Activated CD8-positive, alpha-beta memory T cell treated with anti-CD3 and anti-CD28 coated beads for 4 hours (primary cell): ENCODE results near the gene MAP1LC3A.

Experiments used
- DNase-seq, 2 donors: peaks; one replicate each; pipeline ENCODE4 v3.0.0-alpha.2; 2020; ENCODE audit warnings: low read depth in 2 of 2

The MAP1LC3A gene

GRCh38 chr20:34549291-34549928, 9.1 kb upstream of the MAP1LC3A start:
- no peak for DNase-seq

DNA sequence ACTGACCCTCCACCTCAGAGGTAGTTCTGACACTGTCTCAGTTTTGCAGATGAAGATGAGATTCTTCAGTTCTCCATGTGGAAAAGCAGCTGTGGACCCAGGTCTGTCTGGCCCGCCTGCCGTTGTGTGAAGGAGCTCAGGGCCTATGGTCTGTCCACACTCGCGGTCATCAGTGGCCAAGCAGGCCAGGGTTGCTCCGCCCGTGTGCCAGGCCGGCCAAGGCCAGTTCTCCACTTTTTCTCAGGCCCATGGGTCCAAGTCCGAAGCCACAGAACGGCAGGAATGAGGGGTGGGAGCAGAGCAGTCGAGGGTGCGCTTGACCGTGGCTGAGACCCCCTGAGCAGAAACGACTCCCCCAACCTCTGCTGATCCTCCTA, 8.6 kb upstream of the MAP1LC3A start:
- DNase-seq, result no peak

- DNase-seq, result no peak
Measured at GRCh38 chr20:34552569-34552968, 5.9 kb upstream of the MAP1LC3A start.

DNA sequence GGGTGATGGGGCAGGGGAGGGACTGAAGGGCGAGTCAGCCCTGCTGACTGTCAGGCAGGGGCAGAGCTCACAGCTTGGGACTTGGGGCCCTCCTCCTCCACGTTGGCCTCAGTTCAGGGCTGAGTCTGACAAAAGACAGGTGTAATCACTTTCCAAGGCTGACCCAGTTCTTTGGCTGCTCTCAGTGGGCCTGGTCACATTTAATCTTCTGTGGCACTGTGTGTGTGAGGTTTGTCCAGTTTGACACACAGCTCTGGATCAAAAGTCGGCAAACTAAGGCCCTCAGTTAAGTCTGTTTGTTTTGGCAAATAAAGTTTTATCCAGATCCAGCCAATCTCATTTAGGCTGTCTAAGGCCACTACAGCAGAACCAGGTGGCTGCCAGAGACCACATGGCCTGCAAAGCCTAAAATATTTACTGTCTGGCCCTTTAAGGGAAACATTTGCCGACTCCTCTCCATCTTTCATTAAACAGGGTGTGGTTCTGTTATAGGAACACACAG, 5.1 kb upstream of the MAP1LC3A start:
- no peak for DNase-seq

DNA sequence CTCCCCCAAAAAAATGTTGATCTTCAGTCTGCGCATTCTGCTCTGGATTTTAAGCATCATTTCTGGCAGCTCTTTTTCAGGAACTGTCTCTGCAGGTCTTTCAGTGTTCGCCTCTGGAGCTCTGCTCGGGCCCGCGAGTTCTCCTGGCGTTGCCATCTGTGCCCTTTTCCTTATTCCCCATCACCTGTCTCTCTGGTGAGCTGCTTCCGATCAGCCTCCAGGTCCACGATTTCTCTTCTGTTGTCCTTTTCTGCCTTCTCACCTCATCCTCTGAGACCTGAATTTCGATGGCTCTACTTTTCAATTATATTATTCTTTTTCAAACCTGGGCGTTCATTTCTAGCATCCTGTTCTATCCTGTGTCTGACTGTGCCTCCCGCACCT, 590 bp upstream of the MAP1LC3A start:
- no peak for DNase-seq

DNA sequence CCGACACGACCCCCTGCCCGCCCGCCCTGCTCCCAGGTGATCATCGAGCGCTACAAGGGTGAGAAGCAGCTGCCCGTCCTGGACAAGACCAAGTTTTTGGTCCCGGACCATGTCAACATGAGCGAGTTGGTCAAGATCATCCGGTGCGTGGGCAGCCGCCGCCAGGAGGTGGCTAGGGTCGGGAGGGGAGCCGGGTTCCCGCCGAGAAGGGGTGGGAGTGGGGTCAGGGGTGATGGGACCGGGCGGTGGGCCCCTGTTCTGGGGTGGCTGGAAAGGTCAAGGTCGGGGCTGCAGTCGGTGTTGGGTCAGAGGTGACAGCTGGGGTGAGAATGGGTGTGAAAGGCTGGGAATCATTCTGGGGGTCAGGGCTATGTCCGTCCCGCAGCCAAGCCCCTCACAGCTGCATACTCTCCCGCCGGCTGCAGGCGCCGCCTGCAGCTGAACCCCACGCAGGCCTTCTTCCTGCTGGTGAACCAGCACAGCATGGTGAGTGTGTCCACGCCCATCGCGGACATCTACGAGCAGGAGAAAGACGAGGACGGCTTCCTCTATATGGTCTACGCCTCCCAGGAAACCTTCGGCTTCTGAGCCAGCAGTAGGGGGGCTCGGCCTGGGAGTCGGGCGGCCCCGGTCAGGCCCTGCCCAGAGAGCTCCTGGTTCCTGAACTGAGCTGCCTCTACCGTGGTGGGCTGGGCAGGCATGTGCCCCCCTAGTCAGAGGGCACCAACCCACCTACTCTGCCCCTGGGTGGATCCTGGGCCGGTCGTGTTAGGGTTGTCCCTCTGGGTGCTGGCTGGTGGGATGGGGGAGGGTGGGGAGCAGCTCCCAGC, 1.0 kb downstream of the MAP1LC3A start:
- no peak for DNase-seq

- DNase-seq, result no peak
Measured at GRCh38 chr20:34560141-34560523, 1.6 kb downstream of the MAP1LC3A start.

GRCh38 chr20:34560614-34561013, 2.1 kb downstream of the MAP1LC3A start:
- DNase-seq, result no peak

- no peak for DNase-seq
Measured at GRCh38 chr20:34561661-34562060, 3.1 kb downstream of the MAP1LC3A start.

DNA sequence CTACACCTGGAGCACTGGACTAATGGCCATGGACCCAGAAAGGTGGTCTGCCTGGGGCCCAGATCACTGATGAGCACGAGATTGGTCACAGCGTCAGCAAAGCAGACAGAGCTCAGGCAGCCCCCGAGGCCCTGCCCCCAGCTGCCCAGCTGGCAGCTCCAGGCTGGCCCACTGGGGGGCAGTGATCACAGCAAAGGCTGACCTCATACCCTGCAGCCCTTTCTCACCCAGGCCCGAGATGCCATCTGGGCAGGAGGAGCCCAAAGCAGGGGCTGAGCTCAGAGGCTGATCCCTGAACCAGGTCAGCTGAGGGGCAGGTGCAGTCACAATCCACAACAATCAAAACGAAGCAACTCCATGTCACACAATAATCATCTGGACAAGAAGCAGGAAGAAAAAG, 4.1 kb downstream of the MAP1LC3A start:
- no peak for DNase-seq

- no peak for DNase-seq
Measured at GRCh38 chr20:34564833-34565232, 6.3 kb downstream of the MAP1LC3A start.

- no peak for DNase-seq
Measured at GRCh38 chr20:34566978-34567891, 8.7 kb downstream of the MAP1LC3A start.

DNA sequence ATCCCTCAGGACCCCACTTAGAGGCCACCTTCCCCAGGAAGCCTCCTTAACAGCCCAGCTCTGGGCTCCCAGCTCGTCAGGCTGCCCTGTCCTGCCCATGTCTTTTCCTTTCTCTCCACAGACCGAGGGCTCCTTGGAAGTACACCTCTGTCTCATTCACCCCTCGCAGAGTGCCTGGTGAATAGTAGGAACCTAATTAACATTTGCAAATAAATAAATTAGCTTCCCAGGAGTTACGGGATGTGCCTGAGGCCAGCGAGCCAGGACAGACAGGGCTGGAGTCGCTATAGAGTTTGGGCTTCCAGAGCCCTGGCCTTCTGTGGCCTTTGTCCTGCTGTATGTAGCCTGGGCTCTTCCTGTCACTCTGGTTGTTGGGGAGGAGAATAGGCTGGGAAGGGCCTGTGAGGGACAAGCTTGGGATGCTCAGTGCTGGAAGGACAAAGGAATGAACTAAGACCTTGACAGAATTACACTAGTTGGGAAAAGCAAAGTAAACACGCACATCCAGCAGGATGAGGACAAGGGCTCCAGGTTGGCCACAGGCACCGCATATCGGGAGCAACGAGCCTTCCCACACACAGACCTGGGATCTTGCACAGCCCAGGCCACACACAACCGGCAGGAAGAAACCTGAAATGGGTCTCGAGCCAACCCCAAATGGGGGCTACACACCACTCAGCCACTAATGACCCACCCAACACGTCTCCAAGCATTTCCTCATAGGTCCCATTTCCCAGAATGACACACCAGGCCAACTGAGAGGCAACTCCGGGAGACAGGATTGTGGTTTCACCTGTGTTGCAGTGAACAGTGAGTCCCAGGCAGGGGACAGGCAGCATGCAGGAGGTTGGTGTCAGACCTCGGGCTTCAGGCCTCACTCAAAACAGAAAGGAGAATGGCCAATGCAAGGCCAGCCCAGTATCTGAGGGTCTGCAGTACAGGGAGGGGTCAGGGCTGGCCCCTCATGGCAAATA, 9.7 kb downstream of the MAP1LC3A start:
- DNase-seq, result no peak

GRCh38 chr20:34569598-34569997, 11.1 kb downstream of the MAP1LC3A start:
- DNase-seq, result no peak

DNA sequence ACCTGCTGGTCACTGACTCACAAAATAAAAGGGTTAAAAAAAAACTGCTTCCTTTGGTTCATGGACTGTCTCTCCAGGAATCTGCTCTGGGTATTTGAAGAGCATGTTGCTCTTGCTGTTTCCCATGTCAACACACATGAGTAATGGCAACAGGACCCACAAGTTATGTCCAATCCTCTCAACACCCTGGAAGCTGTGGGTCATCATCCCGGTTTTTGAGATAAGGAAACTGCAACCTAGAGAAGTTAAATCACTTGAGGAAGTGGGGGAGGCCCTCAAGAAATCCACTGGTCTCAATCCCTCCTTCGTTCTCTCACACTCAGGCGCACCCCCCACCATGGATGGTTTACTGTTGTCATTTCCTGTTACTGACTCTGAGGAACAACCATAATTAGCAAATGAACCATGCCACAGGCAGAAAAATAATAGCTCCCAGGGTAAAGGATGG, 12.4 kb downstream of the MAP1LC3A start:
- DNase-seq, result no peak

DNA sequence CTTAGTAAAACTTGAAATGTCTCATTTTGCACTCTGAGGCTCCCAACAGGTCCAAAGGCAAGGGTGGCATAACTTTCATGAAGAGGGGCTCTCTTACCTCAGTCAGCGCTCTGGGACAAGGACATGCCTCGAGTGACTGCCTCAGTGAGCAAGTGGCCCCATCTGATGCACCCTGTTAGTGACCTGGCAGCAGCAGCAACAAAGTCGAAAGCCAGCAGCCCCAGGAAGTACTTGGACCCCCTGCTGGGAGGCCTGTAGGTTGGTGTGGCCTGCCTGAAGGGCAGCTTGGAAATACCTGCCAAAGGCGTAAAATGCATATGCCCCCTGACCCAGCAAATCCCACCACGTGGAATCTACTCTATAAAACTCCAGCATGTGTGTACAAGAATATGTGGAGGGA, 13.2 kb downstream of the MAP1LC3A start:
- no peak for DNase-seq

DNA sequence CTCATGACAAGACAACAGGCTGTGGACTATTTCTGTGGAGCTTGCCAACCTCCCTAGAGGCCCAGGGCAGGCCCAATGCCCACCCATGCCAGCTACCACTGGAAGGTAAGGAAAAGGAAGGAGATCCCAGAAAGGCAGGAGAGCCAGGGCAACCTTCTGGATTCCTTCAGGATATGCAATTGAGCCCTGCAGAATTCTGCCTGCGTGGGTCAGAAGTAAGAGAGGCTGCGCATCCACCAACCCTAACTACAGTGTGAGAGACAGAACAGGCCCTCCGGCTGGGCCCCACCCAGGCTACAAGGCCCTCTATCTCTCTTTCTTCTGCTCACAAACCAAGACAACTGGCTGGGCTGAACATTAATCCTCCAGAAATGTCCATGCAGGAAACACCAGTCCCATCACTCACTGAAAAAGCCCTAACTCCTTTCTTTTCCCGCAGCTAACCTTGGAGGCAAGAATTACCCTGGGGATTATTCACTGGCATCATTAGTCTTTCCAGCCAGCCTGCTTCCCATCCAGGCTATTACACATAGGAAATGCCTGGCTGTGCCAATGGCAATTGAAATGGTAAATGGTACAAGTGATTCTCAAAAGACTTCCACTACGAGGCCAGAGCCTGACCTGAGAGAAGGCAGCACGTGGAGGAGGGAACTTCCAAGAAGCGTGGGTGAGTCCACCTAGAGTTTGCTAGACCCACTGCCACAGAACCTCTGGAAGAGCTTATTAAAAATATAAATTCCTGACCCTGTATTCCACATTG, 15.2 kb downstream of the MAP1LC3A start:
- no peak for DNase-seq

GRCh38 chr20:34574426-34574825, 15.9 kb downstream of the MAP1LC3A start:
- no peak for DNase-seq

- DNase-seq, result no peak
Measured at GRCh38 chr20:34574861-34575260, 16.3 kb downstream of the MAP1LC3A start.

DNA sequence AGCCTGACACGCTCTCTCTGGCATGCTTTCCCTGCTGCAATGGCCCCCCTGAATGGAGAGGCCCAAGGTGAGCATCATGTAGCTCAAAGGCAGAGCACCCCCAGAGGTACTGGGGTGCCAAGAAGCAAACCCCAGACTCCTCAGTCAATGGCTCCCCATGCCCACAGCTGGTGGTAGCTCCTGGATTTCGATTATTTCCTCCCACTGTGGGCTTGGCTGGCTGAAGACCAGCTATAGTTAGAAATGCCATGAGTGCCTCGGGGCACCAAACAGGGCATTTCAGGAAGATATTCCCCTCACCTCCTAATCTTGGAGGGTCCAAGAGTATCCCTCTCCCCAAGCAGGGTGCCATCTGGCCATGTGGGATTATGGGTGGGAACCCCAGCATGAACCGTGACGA, 16.8 kb downstream of the MAP1LC3A start:
- no peak for DNase-seq
